LNCaP clone FGC (cell line): ENCODE data around the gene IMP3.
"Not testable (repeated sequence)": the region's sequence is repeated elsewhere in the genome, so short reads cannot be mapped to it uniquely, and the experiment has no call there.

Source experiments
- DNase-seq: peaks from one replicate; pipeline ENCODE4 v3.0.0-alpha.2; 2011; ENCODE audit warnings: low read depth
- H3K4me3 ChIP-seq: 2 replicates; pipeline ENCODE4 v1.5.1; 2011; ENCODE audit warnings: mild to moderate bottlenecking, low read depth, low read length, control low read depth
- TF ChIP-seq, protein P1 (sequence below): IDR thresholded peaks from 2 replicates; pipeline ENCODE4 v1.5.1; 2012; ENCODE audit warnings: mild to moderate bottlenecking; ENCODE audit not compliant: control insufficient read depth, insufficient read depth; ENCODE audit errors: extremely low read depth

The IMP3 gene

DNA sequence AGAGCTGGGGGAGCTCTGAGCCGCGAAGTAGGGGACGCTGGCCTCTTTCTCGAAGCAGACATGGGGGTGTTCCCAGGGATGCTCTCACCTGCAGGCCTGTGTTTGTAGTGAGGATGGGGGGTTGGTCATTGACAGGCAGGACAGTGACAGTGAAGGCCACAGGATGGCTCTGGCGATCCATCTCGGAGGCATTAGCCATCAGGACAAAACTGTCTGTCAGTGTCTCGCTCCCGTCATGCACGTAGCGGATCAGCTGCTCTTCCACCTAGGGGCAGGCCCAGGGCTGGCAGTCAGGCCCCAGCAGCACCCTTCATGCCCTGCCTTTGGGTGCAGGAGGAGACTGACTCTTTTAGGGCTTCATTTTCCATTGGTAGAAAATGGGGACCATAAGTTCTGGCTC is 44.6 kb upstream of the IMP3 start:
- TF ChIP-seq, protein P1, sequence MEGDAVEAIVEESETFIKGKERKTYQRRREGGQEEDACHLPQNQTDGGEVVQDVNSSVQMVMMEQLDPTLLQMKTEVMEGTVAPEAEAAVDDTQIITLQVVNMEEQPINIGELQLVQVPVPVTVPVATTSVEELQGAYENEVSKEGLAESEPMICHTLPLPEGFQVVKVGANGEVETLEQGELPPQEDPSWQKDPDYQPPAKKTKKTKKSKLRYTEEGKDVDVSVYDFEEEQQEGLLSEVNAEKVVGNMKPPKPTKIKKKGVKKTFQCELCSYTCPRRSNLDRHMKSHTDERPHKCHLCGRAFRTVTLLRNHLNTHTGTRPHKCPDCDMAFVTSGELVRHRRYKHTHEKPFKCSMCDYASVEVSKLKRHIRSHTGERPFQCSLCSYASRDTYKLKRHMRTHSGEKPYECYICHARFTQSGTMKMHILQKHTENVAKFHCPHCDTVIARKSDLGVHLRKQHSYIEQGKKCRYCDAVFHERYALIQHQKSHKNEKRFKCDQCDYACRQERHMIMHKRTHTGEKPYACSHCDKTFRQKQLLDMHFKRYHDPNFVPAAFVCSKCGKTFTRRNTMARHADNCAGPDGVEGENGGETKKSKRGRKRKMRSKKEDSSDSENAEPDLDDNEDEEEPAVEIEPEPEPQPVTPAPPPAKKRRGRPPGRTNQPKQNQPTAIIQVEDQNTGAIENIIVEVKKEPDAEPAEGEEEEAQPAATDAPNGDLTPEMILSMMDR: 0 out of 2 replicates have a peak, but pooled peaks have one; percentile 20
- no peak overlapping the region for H3K4me3 ChIP-seq
- no peak for DNase-seq

DNA sequence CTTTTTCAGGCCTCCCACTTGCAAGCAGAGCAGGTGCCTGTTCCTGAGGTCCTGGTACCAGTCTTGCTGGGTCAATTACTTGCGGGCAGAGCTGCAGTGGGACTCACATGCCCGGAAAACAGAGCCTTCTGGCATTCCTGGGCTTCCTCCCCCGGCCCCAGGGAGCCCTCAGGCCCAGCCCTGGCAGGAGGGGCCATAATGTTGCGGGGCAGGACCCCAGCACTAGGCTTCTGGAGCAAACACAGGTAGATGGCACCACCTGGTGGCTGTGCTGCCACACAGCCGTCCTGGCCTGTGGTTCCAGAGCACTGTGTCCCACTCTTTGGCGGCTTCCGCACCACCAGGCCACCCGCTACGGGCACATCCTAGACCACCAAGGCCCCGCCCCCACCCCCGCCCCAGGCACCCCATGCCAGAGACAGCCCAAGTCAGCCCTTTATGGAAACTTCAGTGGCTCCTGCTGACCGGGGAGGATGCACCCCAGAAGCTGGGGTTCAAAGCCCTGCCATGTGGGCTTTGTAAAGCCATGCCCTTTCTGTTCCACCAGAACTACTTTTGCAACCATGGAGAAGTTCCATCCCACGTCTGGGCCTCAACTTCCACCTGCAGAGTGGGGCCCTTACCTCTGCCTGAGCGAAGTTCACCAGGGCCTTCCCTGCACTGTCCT is 43.8 kb upstream of the IMP3 start:
- DNase-seq, H3K4me3 ChIP-seq: not testable (repeated sequence)
- TF ChIP-seq, protein P1: peak; percentile 84

DNA sequence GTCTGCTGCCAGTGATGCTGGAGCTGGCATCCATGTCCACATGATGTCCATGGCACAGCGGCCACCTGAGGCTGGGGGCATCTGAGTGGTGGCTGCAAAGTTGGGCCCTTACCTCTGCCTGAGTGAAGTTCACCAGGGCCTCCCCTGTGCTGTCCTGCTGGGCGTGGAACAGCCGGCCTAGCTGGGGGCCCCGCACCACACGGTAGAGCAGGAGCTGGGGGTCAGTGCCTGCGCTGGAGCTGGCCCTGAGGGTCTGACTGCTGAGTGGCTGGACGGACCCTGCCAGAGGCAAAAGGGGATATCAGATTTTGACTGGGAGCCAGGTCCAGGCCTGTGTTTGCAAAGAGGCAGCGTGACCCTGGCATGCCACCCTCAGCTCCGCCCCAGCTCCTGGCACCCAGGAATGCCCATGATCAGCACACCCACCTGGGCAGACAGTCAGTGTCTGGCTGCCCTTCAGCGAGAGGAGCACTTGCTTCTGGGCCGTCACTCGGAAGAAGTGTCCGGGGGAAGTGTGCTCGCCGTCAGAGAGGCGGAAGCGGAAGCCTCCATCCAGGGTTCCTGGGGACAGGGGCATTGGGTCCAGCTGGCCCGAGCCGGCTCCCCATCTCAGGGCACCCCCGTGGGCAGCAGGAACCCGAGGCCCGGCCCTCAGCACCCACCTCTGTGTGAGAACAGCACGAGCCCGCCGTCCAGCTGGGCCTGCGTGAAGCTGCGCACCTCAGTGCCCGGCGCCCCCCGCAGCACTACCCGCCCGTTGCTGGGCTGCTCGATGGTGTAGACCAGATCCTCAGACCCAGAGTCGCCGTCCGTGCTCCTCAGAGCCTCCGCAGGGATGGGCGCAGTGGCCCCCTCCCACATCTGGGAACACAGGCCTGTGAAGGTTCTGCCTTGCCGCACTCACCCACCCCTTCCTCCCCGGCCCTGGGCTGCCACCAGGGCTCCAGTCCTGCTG is 42.4 kb upstream of the IMP3 start:
- no peak for DNase-seq
- no peak overlapping the region for H3K4me3 ChIP-seq
- TF ChIP-seq, protein P1: no peak

DNA sequence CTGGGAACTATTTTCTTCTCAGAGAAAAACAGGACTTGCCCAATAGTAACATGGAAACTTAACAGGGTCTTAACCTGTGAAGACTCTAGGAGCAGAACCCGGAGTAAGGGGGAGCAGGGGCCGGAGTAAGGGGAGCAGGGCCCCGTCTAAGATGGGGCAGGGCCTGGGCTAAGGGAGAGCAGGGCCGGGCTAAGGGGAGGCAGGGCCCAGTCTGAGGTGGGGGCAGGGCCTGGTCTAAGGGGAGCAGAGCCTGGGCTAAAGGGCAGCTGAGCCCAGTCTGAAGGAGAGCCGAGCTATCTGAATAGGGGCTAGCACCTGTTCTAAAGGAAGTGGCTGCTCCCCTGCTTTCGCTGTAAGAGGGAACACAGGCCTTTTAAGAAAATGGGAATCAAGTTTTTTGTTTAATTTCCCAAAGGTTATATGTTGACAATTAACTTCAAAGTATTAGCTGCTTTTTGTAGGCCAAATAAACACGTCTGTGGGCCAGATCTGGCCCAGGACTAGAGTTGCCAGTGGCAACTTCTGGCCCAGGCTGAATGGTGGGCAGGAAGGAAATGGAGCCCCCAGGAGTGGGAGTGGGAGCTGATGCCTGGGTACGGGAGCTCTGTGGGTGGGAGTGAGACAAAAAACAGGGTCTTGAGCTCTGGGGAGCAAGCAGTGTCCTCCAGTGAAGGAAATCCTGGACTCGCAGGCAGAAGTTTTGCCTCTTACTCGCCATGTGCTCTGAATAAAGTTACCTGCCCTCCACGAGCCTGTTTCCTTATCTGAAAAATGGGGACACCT is 40.2 kb upstream of the IMP3 start:
- no peak overlapping the region for H3K4me3 ChIP-seq
- TF ChIP-seq, protein P1: no peak
- no peak for DNase-seq

DNA sequence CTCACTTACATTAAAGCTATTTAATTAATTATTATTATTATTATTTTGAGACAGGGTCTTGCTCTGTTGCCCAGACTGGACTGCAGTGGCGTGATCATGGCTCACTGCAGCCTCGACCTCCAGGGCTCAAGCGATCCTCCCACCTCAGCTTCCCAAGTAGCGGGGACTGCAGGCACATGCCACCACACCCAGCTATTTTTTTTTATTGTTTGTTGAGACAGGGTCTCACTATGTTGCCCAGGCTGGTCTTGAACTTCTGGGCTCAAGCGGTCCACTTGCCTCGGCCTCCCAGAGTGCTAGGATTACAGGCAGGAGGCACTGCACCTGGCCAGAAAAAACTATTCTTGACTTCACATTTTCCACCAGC is 38.3 kb upstream of the IMP3 start:
- H3K4me3 ChIP-seq, DNase-seq: not testable (repeated sequence)

DNA sequence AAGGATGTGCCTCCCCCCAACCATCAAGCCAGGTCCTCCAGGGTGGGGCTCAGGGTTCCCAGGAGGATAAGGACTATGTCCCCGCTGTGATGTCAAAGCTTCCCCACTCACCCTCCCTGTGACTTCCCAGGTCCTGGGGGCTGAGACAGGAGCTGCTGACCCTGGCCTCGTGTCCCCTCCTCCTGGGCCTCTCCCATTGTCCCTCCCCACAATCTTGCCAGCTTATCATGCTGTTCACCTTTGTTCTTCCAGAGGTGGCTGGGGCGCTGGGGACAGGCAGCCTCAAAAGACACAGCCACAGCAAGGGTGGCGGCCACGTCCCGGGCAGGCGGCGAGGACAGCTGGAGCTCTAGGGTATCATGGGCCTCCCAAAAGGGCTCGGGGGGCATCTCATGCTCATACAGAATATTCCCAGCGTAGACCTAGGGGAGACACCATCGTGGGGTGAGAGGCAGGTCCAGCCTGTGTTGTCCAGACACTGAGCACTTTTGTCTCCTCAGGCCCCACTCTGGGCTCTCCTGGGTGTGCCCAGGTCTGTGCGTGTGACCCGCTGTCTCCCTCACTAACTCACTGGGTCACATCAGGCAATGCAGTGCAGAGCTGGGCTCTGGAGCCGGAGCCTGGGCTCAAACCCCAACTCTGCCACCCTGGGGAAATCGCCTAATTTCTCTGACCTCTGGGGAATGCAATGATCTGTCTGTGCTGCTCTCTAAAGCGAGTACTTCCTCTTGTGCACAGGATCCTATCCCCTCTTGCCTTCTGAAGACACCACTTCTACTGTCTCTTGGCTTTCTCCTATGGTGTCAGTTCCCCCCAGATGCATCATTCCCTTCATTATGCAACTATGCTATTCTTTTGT is 37.7 kb upstream of the IMP3 start:
- TF ChIP-seq, protein P1: no peak
- DNase-seq: no peak
- no peak overlapping the region for H3K4me3 ChIP-seq
